Embryonic facial prominence (tissue), 1 donor: ENCODE measurements around the gene LRMDA.
"Not testable (repeated sequence)": the region's sequence is repeated elsewhere in the genome, so short reads cannot be mapped to it uniquely, and the experiment has no call there.

ENCODE experiments used
- DNase-seq: peaks from one replicate; pipeline ENCODE4 v3.0.0-alpha.2; 2016; ENCODE audit errors: extremely low spot score

LRMDA gene

GRCh38 chr10:76548716-76549115, 1117.3 kb downstream of the LRMDA start:
- DNase-seq = no peak

- no peak for DNase-seq
Measured at GRCh38 chr10:76549171-76549570, 1117.7 kb downstream of the LRMDA start.

DNA sequence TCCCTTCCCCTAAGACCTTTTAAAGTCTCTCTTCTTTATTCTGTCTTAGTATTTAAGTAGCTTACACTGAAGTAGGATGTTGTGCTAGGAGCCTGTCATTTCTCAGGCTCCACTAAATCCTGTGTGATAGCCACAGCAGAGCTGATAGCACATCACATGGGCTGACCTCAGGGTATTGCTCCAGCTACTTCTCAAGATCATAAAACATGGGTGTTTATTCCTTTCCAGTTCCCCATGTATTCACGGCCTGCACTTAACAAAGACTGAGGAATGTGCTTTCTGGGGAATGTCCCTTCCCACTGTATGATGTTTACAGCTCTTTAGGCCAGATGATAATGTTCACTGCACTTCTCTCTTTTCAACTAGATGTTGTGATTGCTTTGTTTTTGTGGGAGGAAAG, 1119.4 kb downstream of the LRMDA start:
- DNase-seq = no peak

DNA sequence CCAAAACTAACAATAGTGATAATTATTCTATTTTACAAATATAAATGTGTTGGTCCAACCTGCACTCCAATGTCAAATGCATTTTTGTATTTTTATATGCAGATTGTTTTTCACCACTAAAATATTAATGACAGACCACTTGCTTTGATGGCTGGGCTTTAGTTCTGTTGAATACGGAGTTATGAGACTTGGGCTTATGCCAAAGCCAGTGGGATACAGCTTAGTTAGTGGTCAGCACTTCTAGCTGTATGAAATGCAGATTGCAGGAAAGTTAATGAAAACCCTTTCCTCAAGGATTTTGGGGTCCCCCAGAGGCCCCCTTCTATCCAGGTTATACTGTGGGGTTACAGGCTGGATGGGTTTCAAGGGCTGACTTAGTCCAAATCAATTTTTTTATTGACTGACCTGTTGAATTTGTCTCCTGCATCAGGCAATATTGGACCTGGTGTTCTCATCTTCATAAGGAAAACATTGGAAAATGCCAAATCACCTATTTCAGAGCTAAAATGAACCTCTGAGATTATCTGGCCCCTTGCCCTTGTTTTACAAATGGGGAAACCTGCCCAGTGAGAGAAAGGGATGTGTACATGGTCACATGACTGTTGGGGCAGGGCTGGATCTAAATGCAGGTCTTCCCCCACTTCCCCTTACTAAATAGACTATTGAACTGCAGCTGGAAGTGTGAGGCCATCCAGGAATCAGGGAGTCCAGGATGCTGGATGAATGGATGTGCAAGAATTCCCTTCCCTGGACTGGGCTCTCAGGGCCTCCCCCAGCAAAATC, 1120.9 kb downstream of the LRMDA start:
- no peak for DNase-seq

- DNase-seq = no peak
Measured at GRCh38 chr10:76553263-76554032, 1122.0 kb downstream of the LRMDA start.

DNA sequence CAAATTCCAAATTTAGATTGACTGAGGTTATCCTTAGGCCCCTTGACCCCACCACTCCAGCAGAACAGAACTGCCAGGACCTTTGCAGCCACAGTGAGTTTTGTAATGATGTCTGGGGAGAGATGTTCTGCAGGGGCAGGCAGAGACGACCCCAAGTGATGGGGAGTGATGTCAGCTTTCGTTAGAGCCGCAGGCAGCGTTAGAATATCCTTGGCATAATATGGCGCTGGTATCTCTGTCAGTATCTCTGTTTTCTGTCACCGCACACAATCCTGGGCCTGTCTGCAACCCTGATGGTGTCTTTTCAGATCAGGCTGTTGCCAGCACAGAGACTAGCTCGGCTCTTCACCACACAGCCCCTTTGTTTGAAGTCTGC, 1122.6 kb downstream of the LRMDA start:
- DNase-seq = no peak

DNA sequence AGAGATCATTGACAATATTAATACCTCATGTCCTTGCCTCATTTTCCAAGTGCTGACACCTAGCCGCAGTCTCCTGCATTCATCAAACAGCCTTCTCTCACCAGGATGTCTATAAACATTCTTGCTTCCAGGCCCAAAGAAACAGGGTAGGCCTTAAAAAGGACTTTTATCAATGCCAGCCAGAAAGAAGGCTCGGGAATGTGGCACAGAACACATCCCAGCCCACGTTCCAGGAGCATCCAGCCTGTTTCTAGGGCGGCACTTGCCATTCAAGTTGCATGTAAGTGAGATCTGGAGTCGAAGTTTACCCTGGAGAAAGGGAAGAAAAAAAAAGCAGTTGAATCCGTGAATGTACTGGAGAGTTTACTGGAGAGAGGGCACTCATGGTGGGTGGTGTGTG, 1123.1 kb downstream of the LRMDA start:
- no peak for DNase-seq

DNA sequence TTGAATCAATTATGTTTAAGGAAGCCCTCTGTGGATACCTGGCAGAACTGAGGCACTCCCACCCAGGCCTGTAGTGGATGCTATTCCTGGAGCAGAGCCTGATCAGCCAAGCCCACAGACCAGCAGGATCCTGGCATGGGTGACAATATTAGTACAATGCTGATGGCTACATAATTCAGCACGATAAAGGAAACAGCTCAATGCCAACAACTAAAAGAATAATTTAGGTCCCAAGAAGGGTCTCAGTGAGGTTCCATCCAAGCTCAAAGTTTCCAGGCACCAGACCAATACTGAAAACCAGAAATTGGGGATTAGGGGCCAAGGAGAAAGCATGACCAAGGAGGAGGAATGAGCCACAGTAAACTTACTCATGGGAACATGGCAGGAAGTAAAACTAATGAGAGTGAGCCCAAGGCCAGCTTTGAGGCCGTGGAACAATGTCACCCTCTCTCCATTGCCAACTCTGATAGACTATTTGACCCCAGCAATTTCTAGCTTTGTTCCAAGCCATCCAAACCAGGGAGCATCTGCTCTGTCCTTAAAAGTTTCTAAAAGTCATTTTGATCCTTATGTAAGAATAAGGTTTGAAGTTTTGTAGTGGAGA, 1123.7 kb downstream of the LRMDA start:
- DNase-seq = no peak

GRCh38 chr10:76557366-76557765, 1125.9 kb downstream of the LRMDA start:
- no peak for DNase-seq

DNA sequence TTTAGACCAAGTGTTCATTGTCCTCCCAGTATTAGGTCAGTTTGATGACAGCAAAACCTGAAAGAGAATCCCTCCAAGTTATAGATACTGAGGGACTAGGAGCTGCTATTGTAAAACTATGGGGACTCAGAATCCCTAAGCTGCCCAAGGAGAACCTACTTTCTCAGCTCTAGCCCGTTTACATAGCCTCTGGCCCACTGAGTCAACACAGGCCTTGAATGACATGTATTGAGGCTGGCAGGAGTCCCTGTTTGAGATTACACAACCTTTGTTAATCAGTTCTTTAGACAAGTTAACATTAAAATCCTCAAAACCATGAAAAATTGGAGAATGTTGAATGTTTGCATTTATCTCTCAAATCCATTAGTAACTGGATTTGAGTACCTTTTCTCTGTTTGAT, 1127.2 kb downstream of the LRMDA start:
- no peak for DNase-seq

- no peak for DNase-seq
Measured at GRCh38 chr10:76558996-76559891, 1127.8 kb downstream of the LRMDA start.

DNA sequence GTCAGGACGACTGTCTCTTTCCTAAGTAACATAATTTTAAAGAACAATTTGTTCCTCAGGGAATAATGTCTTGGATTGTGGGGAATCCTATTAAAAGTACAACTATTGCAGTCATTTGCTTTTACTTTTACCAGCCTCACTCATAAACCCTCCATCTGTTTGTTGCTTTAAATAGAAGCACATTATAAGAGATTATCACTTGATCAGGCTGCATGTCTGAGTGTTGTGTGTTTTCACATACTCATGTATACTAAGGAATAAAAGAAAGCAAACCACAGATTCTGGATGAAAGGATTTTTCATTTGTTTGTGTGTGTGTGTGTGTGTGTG, 1128.4 kb downstream of the LRMDA start:
- DNase-seq = no peak

DNA sequence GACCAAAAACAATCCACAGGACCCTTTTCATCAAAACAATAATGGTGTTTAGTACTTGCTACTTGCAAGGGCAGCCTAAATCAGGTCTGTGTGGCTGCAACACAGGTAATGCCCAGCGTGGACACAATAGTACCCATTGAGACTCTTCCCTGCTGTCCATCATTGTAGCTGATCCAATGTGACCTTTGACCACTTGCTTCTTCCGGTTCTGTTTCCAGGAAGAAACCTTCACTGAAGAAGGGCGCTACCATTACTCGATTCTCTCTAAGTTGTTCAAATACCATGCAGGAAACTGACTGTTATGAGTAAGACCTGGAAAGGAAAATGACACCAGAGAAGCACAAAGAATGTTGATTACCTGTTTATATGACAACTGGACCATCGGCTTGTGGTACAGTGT, 1128.9 kb downstream of the LRMDA start:
- DNase-seq = no peak

DNA sequence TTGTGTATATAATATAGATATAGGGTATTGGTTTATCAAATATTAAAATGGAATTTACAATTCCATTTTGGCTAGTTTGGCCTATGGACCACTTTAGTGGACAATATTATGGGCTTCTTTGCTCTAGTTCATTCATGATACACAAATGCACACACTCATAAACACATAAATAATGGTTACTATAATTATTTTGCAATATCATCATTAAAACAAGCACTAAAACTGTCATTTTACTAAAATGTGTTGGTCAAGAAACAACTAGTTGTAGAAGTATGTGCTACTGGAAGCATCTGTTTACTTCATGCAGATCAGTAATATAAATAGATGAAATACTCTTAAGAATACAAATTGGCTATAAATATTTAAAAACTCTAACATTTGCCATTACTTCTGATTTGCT, 1131.9 kb downstream of the LRMDA start:
- no peak for DNase-seq

DNA sequence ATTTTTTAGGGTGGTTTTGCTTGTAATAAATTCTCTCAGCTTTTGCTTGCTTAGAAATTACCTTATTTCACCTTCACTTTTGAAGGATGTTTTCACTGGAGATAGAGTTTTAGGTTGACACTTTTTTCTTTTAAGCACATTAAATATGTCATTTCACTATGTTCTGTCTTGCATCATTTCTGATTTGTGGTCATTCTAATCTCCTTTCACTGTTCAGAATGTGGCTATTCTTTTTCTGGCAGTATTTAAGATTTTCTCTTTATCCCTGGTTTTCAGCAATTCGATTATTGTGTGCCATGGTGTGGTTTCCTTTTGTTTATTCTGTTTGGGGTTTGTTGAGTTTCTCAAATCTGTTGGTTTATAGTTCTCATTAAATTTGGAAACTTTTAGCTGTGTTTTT, 1140.6 kb downstream of the LRMDA start:
- DNase-seq = no peak

- DNase-seq = no peak
Measured at GRCh38 chr10:76576276-76576962, 1145.0 kb downstream of the LRMDA start.

GRCh38 chr10:76577455-76577854, 1146.0 kb downstream of the LRMDA start:
- DNase-seq = no peak

GRCh38 chr10:76581506-76582256, 1150.3 kb downstream of the LRMDA start:
- no peak for DNase-seq

GRCh38 chr10:76582531-76582930, 1151.1 kb downstream of the LRMDA start:
- DNase-seq = no peak

DNA sequence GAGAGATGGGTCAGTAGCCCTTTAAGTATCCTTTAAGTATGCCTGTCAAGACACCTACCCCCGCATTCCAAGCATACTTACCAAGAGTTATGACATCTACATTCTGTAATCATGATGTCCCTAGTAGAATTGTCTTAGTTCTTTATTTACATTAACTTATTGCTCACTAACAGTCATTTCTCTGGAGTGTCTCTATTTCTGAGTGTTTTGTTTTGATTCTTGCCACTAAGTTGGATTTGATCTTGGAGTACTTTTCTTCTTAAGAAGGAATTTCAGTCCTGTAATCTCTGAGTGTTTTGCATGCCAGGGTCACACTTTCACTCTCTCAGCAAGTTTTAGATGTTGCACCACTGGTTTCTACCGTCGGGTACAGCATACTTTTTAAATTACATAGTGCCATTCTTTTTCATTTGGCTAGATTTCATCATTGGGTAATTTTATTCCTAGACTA, 1152.3 kb downstream of the LRMDA start:
- no peak for DNase-seq

DNA sequence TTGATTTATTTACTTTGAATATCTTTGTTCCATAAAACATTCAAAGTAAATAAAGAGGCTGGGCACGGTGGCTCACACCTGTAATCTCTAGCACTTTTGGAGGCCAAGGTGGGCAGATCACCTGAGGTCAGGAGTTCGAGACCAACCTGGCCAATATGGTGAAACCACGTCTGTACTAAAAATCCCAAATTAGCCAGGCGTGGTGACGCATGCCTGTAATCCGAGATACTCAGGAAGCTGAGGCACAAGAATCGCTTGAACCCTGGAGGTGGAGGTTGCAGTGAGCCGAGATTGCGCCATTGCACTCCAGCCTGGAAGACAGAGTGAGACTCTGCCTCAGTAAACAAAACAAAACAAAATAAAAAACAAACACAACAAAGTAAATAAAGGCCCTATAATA, 1153.0 kb downstream of the LRMDA start:
- DNase-seq = not testable (repeated sequence)
